NCI-H82 (cell line): ENCODE data around the gene ZFYVE27.
A peak's percentile ranks its signal among the peaks of the same experiment; 100 is the strongest.

Experiments used
- DNase-seq: peaks from one replicate; lab custom pipeline; 2025; lab: John Stamatoyannopoulos, UW

Gene ZFYVE27

GRCh38 chr10:97791824-97792721 is 55.1 kb downstream of the ZFYVE27 start:
- peak; percentile 68 for DNase-seq

- DNase-seq: peak; percentile 4
Measured at GRCh38 chr10:97795886-97796285, 59.0 kb downstream of the ZFYVE27 start.

- no peak for DNase-seq
Measured at GRCh38 chr10:97796651-97797050, 59.7 kb downstream of the ZFYVE27 start.

- DNase-seq: peak; percentile 36
Measured at GRCh38 chr10:97798958-97799610, 62.2 kb downstream of the ZFYVE27 start.

- no peak for DNase-seq
Measured at GRCh38 chr10:97800474-97800873, 63.5 kb downstream of the ZFYVE27 start.

- no peak for DNase-seq
Measured at GRCh38 chr10:97801422-97801821, 64.5 kb downstream of the ZFYVE27 start.

GRCh38 chr10:97805096-97805884 is 68.4 kb downstream of the ZFYVE27 start:
- DNase-seq: no peak

GRCh38 chr10:97805949-97806348 is 69.0 kb downstream of the ZFYVE27 start:
- DNase-seq: no peak

- no peak for DNase-seq
Measured at GRCh38 chr10:97810446-97810845, 73.5 kb downstream of the ZFYVE27 start.
